Inflammatory macrophage treated with lipopolysaccharide for 1 hour (primary cell): ENCODE measurements around the gene LRWD1.
"Not testable (repeated sequence)": the region's sequence is repeated elsewhere in the genome, so short reads cannot be mapped to it uniquely, and the experiment has no call there.

ENCODE experiments used
- DNase-seq, 2 donors: peaks; one replicate each; pipeline ENCODE4 v3.0.0-alpha.2; 2020 to 2022

LRWD1 gene

GRCh38 chr7:102469351-102469971 is 4.7 kb downstream of the LRWD1 start:
- no peak for DNase-seq

- no peak for DNase-seq
These were observed 5.4 kb downstream of the LRWD1 start for GRCh38 chr7:102469972-102470825.

- no peak for DNase-seq
These were observed 7.0 kb downstream of the LRWD1 start for GRCh38 chr7:102471791-102472125.

- DNase-seq = no peak
These were observed 7.6 kb downstream of the LRWD1 start for GRCh38 chr7:102472126-102473041.

GRCh38 chr7:102473271-102473991 is 8.6 kb downstream of the LRWD1 start:
- DNase-seq = no peak

- DNase-seq = not testable (repeated sequence)
These were observed 9.3 kb downstream of the LRWD1 start for GRCh38 chr7:102474116-102474515.

- DNase-seq = not testable (repeated sequence)
These were observed 10.1 kb downstream of the LRWD1 start for GRCh38 chr7:102474736-102475435.

- peak; percentile 12 to 70 for DNase-seq
These were observed 13.8 kb downstream of the LRWD1 start, which contains the start of gene POLR2J for GRCh38 chr7:102478314-102479208. Gene POLR2J, minus strand, starts transcription at chr7:102478922. Its CDS starts 62 bp downstream, at chr7:102478860.

- not testable (repeated sequence) for DNase-seq
These were observed 14.4 kb downstream of the LRWD1 start for GRCh38 chr7:102479209-102479584.

GRCh38 chr7:102479982-102480637 is 15.3 kb downstream of the LRWD1 start:
- not testable (repeated sequence) for DNase-seq

GRCh38 chr7:102481962-102482361 is 17.2 kb downstream of the LRWD1 start:
- DNase-seq = not testable (repeated sequence)

- DNase-seq = not testable (repeated sequence)
These were observed 19.5 kb downstream of the LRWD1 start for GRCh38 chr7:102484317-102484716.

- not testable (repeated sequence) for DNase-seq
These were observed 25.8 kb downstream of the LRWD1 start for GRCh38 chr7:102490529-102491075.

- DNase-seq = not testable (repeated sequence)
These were observed 28.6 kb downstream of the LRWD1 start for GRCh38 chr7:102493220-102493935.

GRCh38 chr7:102494026-102494425 is 29.2 kb downstream of the LRWD1 start:
- DNase-seq = not testable (repeated sequence)

- not testable (repeated sequence) for DNase-seq
These were observed 29.8 kb downstream of the LRWD1 start for GRCh38 chr7:102494473-102495149.

- DNase-seq = not testable (repeated sequence)
These were observed 32.1 kb downstream of the LRWD1 start for GRCh38 chr7:102496861-102497260.

- DNase-seq = not testable (repeated sequence)
These were observed 32.5 kb downstream of the LRWD1 start for GRCh38 chr7:102497308-102497707.
